ENCODE data around the gene CAPN5.

Gene CAPN5

DNA sequence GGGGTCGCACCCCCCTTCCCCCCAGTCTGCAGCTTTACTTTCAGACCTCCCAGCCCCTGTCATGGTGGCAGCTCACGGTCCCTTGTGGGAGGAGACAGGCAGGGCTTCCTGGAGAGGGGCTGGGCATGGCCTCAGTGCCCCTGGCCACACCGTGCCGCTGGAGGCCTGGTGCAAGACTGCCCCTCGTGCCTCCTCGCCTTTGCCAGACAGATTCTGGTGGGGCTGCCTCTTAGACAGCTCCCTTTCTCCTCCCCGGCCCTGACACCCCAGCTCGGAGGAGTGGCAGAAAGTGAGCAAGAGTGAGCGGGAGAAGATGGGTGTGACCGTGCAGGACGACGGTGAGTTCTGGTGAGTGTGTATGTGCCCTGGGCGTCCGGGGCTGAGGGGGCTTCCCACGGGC lies 49.2 kb downstream of the CAPN5 start:
- DNase-seq (ENCODE audit: low spot score) (no peak), FAIRE-seq (no peak)

DNA sequence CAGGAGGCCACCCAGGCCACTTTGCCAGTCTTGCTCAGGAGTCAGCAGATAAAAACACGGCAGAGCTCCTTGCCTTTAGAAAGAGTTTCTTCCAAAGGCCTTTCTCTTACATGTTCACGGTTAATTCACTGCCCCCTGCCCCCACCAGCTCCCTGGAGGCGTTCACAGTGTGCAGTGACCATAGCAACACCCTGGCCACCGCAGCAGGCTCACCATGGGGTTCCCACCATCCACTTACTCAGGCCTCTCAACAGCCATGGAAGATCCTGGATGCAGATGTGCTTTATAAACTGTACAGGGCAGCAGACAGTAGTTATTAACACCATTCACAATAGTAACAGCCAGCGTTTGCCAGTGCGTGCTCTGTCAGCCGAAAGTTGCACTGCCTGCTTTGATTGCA lies 50.7 kb downstream of the CAPN5 start:
- DNase-seq (ENCODE audit: low spot score) (no peak), FAIRE-seq (no peak)

DNA sequence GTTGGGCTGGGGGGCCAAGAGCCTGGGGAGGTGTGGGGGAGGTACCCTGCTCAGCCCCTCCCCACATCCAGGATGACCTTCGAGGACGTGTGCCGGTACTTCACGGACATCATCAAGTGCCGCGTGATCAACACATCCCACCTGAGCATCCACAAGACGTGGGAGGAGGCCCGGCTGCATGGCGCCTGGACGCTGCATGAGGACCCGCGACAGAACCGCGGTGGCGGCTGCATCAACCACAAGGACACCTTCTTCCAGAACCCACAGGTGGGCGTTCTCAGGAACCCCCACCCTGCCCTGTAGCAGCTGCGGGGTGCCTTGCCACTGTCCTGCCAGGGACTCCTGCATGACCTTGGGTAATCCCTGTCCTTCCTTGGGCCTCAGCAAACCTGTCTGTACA lies 51.3 kb downstream of the CAPN5 start:
- DNase-seq (ENCODE audit: low spot score) = no peak
- no peak for FAIRE-seq

DNA sequence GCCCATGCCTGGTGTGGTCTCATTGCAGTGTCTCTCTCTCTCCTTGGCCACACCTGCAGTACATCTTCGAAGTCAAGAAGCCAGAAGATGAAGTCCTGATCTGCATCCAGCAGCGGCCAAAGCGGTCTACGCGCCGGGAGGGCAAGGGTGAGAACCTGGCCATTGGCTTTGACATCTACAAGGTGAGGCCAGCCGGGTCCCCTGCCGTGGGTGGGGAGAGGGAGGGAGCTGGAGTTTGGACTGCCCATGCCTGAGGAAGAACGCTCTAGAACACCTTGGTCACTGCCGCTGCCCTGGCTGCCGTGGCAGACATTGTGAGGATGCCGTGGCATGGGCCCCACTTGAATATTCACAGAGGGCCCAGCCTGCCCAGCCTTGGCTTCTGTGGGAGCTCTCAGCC lies 52.2 kb downstream of the CAPN5 start:
- no peak for FAIRE-seq
- DNase-seq (ENCODE audit: low spot score) = no peak

DNA sequence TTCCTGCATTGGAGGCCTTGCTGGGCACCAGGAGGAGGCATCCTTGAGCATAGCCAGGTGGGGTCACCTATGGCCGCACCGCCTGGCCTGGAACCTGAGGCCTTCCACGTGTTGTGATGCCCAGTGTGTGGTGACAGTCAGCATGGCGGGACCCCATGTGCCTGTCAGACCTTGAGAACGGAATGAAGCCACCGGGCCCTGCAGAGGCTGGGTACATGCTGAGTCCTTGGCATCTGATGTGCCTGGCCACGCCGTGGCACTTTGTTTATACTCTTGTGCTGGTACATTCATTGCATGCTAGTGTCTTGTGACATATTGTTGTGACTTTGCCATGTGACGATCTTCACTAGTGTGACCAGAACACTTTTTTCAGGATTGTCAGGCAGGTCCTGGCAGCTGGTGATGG lies 52.8 kb downstream of the CAPN5 start:
- FAIRE-seq = no peak
- no peak for DNase-seq (ENCODE audit: low spot score)

DNA sequence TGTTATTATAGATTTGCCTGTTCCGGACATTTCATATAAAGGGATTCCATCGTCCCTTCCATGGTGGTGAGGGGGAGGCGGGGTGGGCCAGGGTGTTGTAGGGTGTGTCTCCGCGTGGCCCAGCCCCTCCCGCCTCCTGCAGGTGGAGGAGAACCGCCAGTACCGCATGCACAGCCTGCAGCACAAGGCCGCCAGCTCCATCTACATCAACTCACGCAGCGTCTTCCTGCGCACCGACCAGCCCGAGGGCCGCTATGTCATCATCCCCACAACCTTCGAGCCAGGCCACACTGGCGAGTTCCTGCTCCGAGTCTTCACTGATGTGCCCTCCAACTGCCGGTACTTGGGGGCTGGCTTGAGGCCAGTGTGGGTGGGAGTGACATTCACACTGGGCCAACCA lies 53.8 kb downstream of the CAPN5 start:
- FAIRE-seq (no peak), DNase-seq (ENCODE audit: low spot score) (no peak)

DNA sequence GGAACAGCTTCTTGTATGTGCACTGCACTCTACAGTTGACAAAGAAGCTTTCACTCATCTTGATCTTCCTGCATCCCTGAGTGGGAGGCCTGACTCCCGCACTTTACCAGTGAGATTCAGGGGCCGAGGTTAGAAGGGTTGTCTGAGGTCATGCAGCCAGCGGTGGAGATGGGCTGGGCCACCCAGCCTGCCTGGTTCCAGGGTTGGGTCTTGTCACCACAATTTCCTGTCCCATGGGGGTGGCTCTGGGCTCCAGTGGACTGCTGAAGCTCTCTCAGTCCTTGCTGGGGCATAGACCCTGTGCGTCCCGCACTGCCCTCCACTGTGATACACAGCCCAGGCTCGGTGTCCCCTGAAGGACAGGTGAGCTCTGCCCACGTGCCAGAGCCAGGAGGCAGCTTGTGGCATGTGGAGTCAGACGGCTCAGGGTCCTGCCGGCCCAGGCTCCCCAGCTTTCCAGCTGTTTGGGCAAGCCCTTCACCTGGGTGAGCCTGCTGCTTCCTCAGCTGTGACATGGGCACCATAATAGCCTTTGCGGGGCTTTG lies 54.4 kb downstream of the CAPN5 start:
- no peak for FAIRE-seq
- DNase-seq (ENCODE audit: low spot score) = no peak

DNA sequence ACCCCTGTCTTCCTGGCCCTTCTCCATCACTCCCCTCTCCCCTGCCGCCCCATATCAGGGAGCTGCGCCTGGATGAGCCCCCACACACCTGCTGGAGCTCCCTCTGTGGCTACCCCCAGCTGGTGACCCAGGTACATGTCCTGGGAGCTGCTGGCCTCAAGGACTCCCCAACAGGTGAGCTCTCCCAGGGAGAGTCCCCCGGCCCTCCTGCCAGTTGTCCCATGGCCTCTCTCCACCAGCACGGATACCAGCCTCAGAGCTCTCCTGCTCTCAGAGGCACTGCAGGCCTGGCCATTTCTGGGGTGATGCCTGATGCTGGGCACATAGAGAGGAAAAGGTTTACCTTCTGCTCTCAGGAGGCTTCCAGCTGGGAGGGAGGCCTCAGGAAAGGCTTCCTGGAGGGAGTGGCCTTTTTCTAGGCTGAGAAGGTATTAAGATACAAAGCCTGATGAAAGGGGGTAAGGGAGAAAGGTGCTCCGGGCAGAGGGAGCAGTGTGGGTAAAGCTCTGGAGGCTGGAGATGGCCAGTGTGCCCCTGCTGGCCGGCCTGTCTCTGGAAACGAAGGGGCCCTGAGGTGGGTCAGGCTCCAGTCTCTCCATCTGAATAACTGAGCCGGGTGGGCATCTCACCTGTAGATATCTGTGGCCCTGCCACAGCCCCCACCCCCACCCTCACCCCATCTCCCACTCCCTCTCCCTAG lies 55.3 kb downstream of the CAPN5 start:
- DNase-seq (ENCODE audit: low spot score) (no peak), FAIRE-seq (no peak)

DNA sequence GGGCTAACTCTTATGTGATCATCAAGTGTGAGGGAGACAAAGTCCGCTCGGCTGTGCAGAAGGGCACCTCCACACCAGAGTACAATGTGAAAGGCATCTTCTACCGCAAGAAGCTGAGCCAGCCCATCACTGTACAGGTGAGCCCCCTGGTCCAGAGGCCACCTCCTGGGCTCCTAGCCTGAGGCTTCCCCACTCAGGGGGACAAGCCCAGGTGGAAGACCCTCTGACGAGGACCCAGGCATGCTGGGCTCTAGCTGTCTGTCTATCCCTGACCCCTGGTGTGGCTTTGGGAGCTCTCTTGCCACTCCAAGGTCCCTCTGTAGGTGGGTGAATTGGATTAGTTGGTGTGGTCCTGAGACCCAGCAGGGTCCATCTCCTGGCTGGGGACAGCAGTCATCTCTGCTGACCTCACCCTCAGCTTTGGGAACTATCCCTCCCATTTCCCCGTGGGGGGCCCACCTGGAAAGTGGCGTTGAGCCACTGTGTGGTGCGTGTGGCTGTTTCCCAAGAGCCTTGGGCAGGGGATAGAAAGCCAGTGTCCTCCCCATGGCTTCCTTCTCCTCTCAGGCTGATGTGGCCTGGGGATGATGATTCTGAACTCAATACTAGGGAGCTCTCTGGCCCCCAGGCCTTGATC lies 55.9 kb downstream of the CAPN5 start:
- no peak for DNase-seq (ENCODE audit: low spot score)
- no peak for FAIRE-seq

DNA sequence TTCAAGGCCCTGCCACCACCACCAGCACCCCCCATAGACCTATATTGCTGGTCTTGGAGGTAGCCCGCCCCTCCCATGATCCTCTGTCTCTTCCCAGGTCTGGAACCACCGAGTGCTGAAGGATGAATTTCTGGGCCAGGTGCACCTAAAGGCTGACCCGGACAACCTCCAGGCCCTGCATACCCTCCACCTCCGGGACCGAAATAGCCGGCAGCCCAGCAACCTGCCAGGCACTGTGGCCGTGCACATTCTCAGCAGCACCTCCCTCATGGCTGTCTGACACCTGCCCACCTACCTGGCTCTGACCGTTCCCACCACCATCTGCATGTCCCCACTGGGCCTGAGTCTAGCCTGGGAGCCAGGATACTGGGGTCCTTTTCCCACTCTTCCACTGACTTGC lies 56.8 kb downstream of the CAPN5 start:
- DNase-seq (ENCODE audit: low spot score) = no peak
- no peak for FAIRE-seq

DNA sequence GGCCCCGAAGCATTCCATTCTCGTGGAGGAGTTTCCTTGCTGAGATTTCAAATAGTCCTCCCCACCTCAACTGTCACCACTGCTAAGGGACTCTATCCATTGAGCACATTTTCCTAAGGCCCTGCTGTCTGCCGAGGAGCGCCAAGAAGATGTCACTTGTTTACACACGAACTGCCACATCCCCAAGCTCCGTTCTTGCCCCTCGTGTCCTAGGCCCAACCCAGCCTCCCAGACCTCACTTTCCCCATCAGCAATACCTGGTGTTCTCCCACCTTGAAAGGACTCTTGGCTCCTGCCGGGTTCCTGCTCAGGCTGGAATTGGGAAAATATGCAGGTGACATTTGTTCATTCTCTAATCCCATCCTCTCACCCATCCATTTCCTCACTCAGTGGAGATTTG lies 57.3 kb downstream of the CAPN5 start:
- DNase-seq (ENCODE audit: low spot score) = no peak
- no peak for FAIRE-seq

DNA sequence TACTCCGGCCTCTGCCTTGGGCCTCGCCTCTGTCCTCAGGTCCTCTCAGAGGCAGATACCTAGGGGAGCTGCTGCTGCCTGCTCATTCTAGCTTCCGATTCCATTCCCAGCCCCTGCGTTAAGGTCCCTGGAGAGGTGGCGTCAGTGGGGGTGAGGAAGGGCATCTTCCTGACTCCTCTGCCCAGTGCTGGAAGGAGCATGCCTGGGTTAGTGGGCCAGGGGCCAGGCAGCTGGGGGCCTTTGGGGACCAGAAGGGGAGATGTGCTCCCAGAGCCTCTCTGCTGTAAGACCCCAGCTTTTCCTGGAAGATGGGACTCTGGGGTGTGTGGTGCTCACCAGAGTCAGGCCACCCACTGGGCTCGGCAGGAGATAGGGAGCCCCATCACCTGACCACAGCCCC lies 57.7 kb downstream of the CAPN5 start:
- DNase-seq (ENCODE audit: low spot score) (no peak), FAIRE-seq (no peak)

DNA sequence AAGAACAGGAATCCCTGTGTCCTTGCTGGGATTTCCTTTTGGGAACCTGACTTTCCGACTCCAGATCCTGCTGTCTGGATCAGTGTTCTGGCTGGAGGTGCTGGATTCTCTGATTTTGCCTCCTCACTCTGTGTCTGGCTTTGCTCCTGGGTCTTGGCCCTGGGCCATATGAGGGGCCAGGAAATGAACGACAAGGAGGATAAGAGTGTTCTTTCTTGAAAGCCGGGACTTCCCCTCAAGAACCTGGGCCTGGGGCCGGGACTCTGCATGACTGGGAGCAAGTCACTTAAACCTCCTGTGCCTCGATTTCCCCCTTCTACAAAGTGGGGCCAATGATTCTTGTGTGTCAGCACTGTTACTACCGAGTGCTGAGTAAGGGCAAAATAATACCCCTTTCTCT lies 58.4 kb downstream of the CAPN5 start:
- no peak for FAIRE-seq
- no peak for DNase-seq (ENCODE audit: low spot score)

DNA sequence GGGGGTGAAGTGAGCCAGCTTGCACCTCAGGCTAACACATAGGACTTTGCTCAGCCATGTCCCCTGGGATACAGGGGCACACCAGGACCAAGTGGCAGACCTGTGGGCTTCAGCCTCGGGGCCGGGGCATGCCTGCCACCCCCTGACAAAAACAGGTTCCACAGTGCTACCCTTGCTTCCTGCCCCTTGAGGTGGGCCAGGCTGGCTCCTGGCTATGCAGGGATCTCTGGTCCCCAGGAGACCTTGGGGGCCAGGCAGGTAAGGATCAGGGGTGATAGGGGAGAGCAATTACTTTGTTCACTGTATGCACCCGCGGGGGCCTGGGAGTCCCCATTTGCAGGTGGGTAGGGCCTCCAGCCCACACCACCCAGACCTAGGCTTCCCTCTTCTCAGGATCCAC lies 58.9 kb downstream of the CAPN5 start:
- DNase-seq (ENCODE audit: low spot score) = no peak
- FAIRE-seq = no peak

DNA sequence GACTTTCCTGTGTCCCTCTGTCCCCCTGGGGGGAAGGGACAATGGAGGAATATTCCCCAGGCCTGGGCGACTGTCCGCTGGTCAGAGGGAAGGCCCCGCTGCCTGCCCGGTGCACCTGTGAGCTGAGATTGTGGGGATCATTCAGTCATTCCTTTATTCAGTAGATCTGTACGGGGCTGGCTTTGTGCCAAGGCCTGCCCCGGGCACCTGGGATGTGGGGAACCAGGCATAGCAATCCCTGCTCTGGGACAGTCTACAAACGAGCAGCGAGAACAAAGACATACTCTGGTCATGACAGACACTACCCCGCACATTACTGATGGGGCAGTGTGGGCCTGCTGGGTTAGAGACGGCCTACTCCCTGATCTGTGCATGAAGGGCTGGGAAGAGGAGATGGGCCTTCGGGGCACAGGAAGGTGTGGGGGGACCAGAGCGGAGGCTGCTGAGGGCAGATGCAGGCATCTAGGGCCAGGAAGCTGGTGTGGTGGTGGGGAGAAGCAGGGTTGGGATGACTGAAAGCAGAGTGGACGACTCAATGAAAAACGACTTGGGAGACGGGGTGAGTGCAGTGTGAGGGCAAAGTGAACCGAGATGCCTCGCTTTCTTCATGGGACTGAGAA lies 59.5 kb downstream of the CAPN5 start:
- FAIRE-seq (no peak), DNase-seq (ENCODE audit: low spot score) (no peak)

DNA sequence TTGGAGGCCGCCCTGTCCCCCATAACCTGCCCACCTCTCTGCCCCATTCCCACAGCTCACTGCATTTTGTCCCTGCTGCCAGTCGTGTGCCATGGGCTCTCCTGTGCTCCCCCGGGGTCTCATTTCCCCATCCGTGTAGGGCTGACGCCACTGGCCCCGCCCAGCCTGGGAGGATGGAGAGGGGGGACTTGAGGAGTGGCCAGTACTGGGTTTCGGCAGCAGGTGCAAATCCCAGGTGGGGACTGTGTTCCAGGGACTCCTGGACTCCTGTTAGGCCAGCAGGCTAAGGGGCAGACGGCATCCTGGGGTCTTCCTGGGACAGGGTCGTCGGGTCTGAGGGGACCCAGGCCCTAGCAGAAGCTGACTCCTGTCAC lies 60.1 kb downstream of the CAPN5 start:
- FAIRE-seq (no peak), DNase-seq (ENCODE audit: low spot score) (no peak)

DNA sequence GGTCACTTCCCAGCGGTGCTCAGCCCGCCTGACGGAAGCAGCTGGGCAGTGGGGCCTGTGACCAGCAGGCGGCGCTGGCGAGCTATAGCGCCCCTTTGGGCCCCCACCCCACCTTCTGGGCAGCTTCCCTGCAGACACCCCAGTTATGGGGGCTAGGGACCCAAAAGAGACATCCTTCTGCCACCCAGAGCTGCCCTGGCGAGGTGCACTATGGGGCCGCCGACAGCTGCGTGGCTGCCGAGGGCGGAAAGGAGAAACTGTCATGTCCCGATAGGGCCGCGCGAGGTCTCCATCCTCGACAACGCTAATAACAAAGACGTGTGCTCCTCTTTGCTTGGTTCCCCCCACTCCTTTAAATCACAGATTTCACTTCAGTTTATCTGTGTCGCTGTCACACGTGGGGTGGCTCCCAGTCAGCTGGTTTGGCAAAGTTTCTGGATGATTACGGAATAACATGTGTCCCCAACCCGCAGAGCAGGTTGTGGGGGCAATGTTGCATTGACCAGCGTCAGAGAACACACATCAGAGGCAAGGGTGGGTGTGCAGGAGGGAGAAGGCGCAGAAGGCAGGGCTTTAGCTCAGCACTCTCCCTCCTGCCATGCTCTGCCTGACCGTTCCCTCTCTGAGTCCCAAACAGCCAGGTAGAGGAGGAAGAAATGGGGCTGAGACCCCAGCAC lies 60.6 kb downstream of the CAPN5 start:
- no peak for DNase-seq (ENCODE audit: low spot score)
- no peak for FAIRE-seq

DNA sequence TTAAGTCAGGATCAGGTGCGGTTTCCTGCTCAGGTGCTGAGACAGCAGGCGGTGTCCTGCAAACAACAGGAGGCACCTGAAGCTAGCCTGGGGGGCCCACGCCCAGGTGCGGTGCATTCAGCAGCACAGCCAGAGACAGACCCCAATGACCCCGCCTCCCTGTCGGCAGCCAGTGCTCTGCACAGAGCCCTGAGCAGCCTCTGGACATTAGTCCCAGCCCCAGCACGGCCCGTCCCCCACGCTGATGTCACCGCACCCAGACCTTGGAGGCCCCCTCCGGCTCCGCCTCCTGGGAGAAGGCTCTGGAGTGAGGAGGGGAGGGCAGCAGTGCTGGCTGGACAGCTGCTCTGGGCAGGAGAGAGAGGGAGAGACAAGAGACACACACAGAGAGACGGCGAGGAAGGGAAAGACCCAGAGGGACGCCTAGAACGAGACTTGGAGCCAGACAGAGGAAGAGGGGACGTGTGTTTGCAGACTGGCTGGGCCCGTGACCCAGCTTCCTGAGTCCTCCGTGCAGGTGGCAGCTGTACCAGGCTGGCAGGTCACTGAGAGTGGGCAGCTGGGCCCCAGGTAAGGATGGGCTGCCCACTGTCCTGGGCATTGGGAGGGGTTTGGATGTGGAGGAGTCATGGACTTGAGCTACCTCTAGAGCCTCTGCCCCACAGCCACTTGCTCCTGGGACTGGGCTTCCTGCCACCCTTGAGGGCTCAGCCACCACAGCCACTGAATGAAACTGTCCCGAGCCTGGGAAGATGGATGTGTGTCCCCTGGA lies 61.3 kb downstream of the CAPN5 start, which contains the start of gene MYO7A:
MYO7A (plus strand) TSS at position 327 of the 772 bp plus-strand sequence. CDS start 2,389 bp downstream, outside the sequence.
- DNase-seq (ENCODE audit: low spot score) (no peak), FAIRE-seq (no peak)

DNA sequence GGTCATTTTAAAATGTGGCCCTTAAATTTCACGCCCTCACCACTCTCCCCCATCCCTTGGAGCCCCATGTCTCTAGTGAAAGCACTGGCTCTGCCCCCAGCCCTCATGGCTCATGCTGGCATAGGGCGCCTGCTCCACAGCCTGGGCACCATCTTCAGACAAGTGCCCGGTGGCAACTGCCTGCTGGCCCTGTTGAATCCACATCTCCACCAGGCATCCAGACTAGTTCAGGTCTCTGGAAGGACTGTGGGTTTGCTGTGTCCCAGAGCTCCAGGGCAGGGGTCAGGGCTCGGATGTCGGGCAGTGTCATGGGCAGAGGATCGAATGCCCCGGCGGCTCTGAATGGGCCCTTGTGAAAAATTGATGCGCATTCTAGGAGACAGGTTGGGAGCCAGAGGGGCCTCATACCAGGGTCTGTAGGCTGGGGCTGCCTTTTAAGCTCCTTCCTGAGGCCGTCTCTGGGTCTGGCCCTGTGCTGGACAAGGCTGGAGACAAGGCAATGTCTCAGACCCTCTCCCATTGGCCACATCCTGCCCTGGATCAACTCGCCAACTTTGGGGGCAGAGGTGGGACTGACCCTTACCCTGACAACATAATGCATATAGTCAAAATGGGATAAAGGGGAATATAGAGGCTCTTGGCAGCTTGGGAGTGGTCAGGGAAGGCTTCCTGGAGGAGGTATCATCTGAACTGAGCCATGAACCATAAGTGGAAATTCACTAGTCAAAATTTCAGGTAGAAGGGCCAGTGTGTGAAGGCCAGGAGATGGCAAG lies 62.5 kb downstream of the CAPN5 start:
- no peak for FAIRE-seq
- DNase-seq (ENCODE audit: low spot score) = no peak

Measured in RCC 7860 (cell line).